SK-N-SH (cell line): ENCODE measurements around the gene CARD19. TPM values are rescaled to one million over a fixed set of nuclear protein-coding genes. Genes with fewer than 3 reads are reported as not detected.

Experiments used
- CTCF ChIA-PET: fragments of 300-600, 350-600 bp; formaldehyde crosslinking; extraction: SDS; loops from one replicate; lab custom pipeline; 2021; lab: Yijun Ruan, JAX
- POLR2A ChIA-PET: fragments of 350-600 bp; sonication (Branson Sonifier 250); formaldehyde crosslinking; extraction: SDS; loops from one replicate; lab custom pipeline; 2020; ENCODE audit warnings: antibody characterized with exemption, inconsistent platforms; lab: Yijun Ruan, JAX
- DNase-seq: peaks from one replicate; pipeline ENCODE4 v3.0.0; 2012
- H2AFZ ChIP-seq: fragments of 200-600 bp; sonication (generic); 2 replicates; pipeline ENCODE4 v1.8.1; 2016; ENCODE audit warnings: antibody characterized with exemption, mild to moderate bottlenecking, low read depth
- H3F3A ChIP-seq: fragments of 200-600 bp; sonication (generic); replicated peaks from 2 replicates; pipeline ENCODE3; 2016; ENCODE audit warnings: antibody characterized with exemption, mild to moderate bottlenecking; ENCODE audit not compliant: insufficient read depth
- H3K27ac ChIP-seq, 2 experiments: fragments of 200-500 bp in 1 of 2; fragments of 200-600 bp in 1 of 2; sonication (Bioruptor generic) in 1 of 2; sonication (generic), shearing (Covaris generic) in 1 of 2; 2 replicates each; pipeline versions ENCODE4 v1.5.1 to v1.6.1; 2014 to 2016; ENCODE audit warnings: low read depth in 2 of 2, inconsistent platforms in 1 of 2, low read length in 1 of 2, mild to moderate bottlenecking in 1 of 2, mixed read lengths in 1 of 2
- H3K27me3 ChIP-seq: fragments of 200-600 bp; sonication (generic), shearing (Covaris generic); 2 replicates; pipeline ENCODE4 v1.6.1; 2016; ENCODE audit warnings: mixed run types; ENCODE audit not compliant: insufficient read depth
- H3K36me3 ChIP-seq, 2 experiments: fragments of 200-500 bp in 1 of 2; fragments of 200-600 bp in 1 of 2; sonication (Bioruptor generic) in 1 of 2; sonication (generic) in 1 of 2; replicated peaks in 1 of 2; 2 replicates each; pipeline versions ENCODE3 to v1.5.1; 2014 to 2016; ENCODE audit warnings: low read length in 1 of 2, mild to moderate bottlenecking in 1 of 2; ENCODE audit not compliant: insufficient read depth in 2 of 2, control insufficient read depth in 1 of 2
- H3K4me1 ChIP-seq, 2 experiments: fragments of 200-500 bp in 1 of 2; fragments of 200-600 bp in 1 of 2; sonication (Bioruptor generic) in 1 of 2; sonication (generic), shearing (Covaris generic) in 1 of 2; 2 replicates each; pipeline versions ENCODE4 v1.5.1 to v1.6.1; 2014 to 2016; ENCODE audit warnings: low read depth in 1 of 2, low read length in 1 of 2, mixed run types in 1 of 2; ENCODE audit not compliant: insufficient read depth in 2 of 2, control insufficient read depth in 1 of 2
- H3K4me2 ChIP-seq: fragments of 200-600 bp; sonication (generic), shearing (Covaris generic); 2 replicates; pipeline ENCODE4 v1.6.1; 2017; ENCODE audit warnings: mixed run types
- H3K4me3 ChIP-seq, 2 experiments: fragments of 200-500 bp in 1 of 2; fragments of 200-600 bp in 1 of 2; sonication (Bioruptor generic) in 1 of 2; sonication (generic), shearing (Covaris generic) in 1 of 2; 2 replicates each; pipeline versions ENCODE4 v1.5.1 to v1.8.1; 2014 to 2016; ENCODE audit warnings: low read depth in 2 of 2, inconsistent platforms in 1 of 2, low read length in 1 of 2, mild to moderate bottlenecking in 1 of 2, mixed read lengths in 1 of 2, moderate library complexity in 1 of 2
- H3K79me2 ChIP-seq: fragments of 200-600 bp; sonication (generic); 2 replicates; pipeline ENCODE4 v1.8.1; 2017; ENCODE audit warnings: mild to moderate bottlenecking; ENCODE audit not compliant: insufficient read depth
- H3K9ac ChIP-seq: fragments of 200-600 bp; sonication (generic); 2 replicates; pipeline ENCODE4 v1.6.1; 2017; ENCODE audit warnings: mixed run types
- H3K9me2 ChIP-seq: fragments of 200-600 bp; sonication (generic); 2 replicates; pipeline ENCODE4 v1.6.1; 2017; ENCODE audit warnings: mixed run types
- H3K9me3 ChIP-seq: fragments of 200-600 bp; sonication (generic); 2 replicates; pipeline ENCODE4 v1.6.1; 2017; ENCODE audit warnings: mixed run types, mild to moderate bottlenecking, moderate library complexity
- H4K20me1 ChIP-seq: fragments of 200-600 bp; sonication (generic); 2 replicates; pipeline ENCODE4 v1.6.1; 2017; ENCODE audit warnings: mild to moderate bottlenecking, mixed run types; ENCODE audit not compliant: insufficient read depth
- CHD2 ChIP-seq: fragments of 150-350 bp; IDR thresholded peaks from 2 replicates; pipeline ENCODE4 v1.6.1; 2018; ENCODE audit warnings: low read length; ENCODE audit not compliant: partially characterized antibody
- CTCF ChIP-seq: fragments of 200-600 bp; sonication (generic); IDR thresholded peaks from 2 replicates; pipeline ENCODE4 v1.6.1; 2017; ENCODE audit warnings: antibody characterized with exemption, mild to moderate bottlenecking, moderate library complexity
- EP300 ChIP-seq, 2 experiments: IDR thresholded peaks; 2 replicates each; pipeline versions ENCODE4 v1.4.0 to v1.6.1; 2012; ENCODE audit warnings: borderline replicate concordance in 1 of 2, low read depth in 1 of 2, low read length in 1 of 2
- FOXM1 ChIP-seq: IDR thresholded peaks from 2 replicates; pipeline ENCODE4 v1.4.0; 2012; ENCODE audit warnings: low read depth, mild to moderate bottlenecking
- GABPA ChIP-seq: IDR thresholded peaks from 2 replicates; pipeline ENCODE4 v1.4.0; 2012; ENCODE audit warnings: low read depth, mild to moderate bottlenecking
- JUND ChIP-seq: IDR thresholded peaks from 2 replicates; pipeline ENCODE4 v1.4.0; 2012
- MEF2A ChIP-seq: IDR thresholded peaks from 2 replicates; pipeline ENCODE4 v1.4.0; 2012; ENCODE audit warnings: low read depth, borderline replicate concordance
- RAD21 ChIP-seq: IDR thresholded peaks from 2 replicates; pipeline ENCODE4 v1.6.1; 2012; ENCODE audit warnings: mild to moderate bottlenecking, low read length
- REST ChIP-seq: IDR thresholded peaks from 2 replicates; pipeline ENCODE4 v1.6.1; 2012; ENCODE audit warnings: mild to moderate bottlenecking, low read depth, low read length, moderate library complexity
- RFX5 ChIP-seq: IDR thresholded peaks from 2 replicates; pipeline ENCODE4 v1.6.1; 2012; ENCODE audit warnings: mild to moderate bottlenecking, improper control_type of control experiment, low read length
- SMC3 ChIP-seq: IDR thresholded peaks from 2 replicates; pipeline ENCODE4 v1.6.1; 2012; ENCODE audit warnings: low read depth, low read length, improper control_type of control experiment
- TAF1 ChIP-seq: IDR thresholded peaks from 2 replicates; pipeline ENCODE4 v1.6.1; 2012; ENCODE audit warnings: low read depth, mild to moderate bottlenecking, low read length, moderate library complexity, borderline replicate concordance
- TEAD4 ChIP-seq: IDR thresholded peaks from 2 replicates; pipeline ENCODE4 v1.4.0; 2012; ENCODE audit warnings: mild to moderate bottlenecking, borderline replicate concordance; ENCODE audit not compliant: insufficient read depth
- YY1 ChIP-seq: IDR thresholded peaks from 2 replicates; pipeline ENCODE4 v1.4.0; 2012; ENCODE audit warnings: low read depth, mild to moderate bottlenecking
- WGBS: methylation state at CpG from one replicate; pipeline ENCODE4 v1.1.6; 2017; ENCODE audit warnings: low lambda C conversion rate; 5-methylcytosine and 5-hydroxymethylcytosine counted together
- polyA plus RNA-seq, 3 experiments: library from polyadenylated mRNA; depleted of rRNA; stranded (reverse); fragments of >200 nt; gene quantifications; 2 replicates each; pipeline ENCODE4 v1.2.3, GENCODE V29; 2012
- TF ChIP-seq, protein P1 (sequence below): fragments of 150-350 bp; IDR thresholded peaks from 2 replicates; pipeline ENCODE4 v1.6.1; 2016; ENCODE audit warnings: mild to moderate bottlenecking, low read depth, low read length

Gene CARD19
- polyA plus RNA-seq, 1 of the 3 experiments (the other 2 are of a cell fraction) = 165 TPM

DNA sequence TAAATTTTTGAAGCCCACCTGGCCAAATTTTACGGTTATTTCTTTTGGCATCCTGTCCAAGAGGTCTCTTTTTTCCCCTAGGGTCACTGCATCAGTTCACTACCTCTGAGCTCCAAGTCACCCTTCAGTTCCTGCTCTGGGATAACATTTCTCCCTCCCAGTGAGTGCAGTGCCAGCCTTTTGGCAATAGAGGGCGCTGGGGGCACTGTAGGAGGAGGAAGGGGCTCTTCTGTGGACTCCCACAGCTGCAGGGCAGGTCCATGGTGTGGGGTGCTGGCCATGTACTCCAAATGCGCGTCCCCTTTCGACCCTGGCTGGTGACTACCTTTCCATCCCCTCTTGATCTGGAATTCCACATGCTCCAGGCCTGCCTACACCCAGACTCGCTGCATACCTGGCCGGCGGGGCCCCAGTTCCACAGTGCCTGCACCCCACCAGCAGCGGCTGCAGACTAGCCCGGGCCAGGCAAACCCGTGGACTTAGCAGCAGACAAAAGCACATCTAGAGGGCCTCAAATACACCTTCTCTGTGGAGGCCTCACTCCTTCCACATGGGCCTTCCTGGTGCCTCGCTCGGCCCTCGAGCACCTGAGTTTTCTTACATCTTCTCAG is 58.4 kb downstream of the CARD19 start:
- WGBS = 70% methylated on average over 14 of the region's 14 CpGs
- H3K9ac ChIP-seq = no peak overlapping the region
- ChIA-PET POLR2A (no interaction called here), CTCF (interaction anchor here (0.6 to 3.5 kb wide), 35 partner anchors 8 to 1852 kb away, joined by 3 to 15 read pairs (median 3); no protein-coding TSS in a partner anchor)
- H4K20me1 ChIP-seq = no peaks in the 10 kb centered on the region
- no peaks in the 10 kb centered on the region for H3K9me3 ChIP-seq
- peak; percentile 80 for DNase-seq
- peaks cover 0 to 11% of the 10 kb centered on the region in 2 experiments; a peak in 1 of 4 replicates for H3K4me1 ChIP-seq
- no peaks in the 10 kb centered on the region for H3K79me2 ChIP-seq
- no peaks in the 10 kb centered on the region for H3F3A ChIP-seq
- no peak for TF ChIP-seq YY1
- no peak for TF ChIP-seq TAF1
- peak; percentile 66 for TF ChIP-seq CTCF
- TF ChIP-seq JUND = no peak
- TF ChIP-seq RAD21 = peak; percentile 61
- TF ChIP-seq EP300 (IDR thresholded peaks at IDR 0.05; ENCODE audit: borderline replicate concordance in 1 of 2, low read depth in 1 of 2, low read length in 1 of 2) = no peak
- TF ChIP-seq SMC3 = peak; percentile 35
- no peak for TF ChIP-seq REST
- TF ChIP-seq CHD2 = no peak
- TF ChIP-seq, protein P1, sequence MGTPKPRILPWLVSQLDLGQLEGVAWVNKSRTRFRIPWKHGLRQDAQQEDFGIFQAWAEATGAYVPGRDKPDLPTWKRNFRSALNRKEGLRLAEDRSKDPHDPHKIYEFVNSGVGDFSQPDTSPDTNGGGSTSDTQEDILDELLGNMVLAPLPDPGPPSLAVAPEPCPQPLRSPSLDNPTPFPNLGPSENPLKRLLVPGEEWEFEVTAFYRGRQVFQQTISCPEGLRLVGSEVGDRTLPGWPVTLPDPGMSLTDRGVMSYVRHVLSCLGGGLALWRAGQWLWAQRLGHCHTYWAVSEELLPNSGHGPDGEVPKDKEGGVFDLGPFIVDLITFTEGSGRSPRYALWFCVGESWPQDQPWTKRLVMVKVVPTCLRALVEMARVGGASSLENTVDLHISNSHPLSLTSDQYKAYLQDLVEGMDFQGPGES = no peak
- TF ChIP-seq GABPA = no peak
- TF ChIP-seq FOXM1 = no peak
- no peak for TF ChIP-seq RFX5
- no peak for TF ChIP-seq TEAD4
- TF ChIP-seq MEF2A = no peak
- H3K4me3 ChIP-seq = no peak overlapping the region
- H3K36me3 ChIP-seq = no peaks in the 10 kb centered on the region
- H3K4me2 ChIP-seq = no peak overlapping the region
- H2AFZ ChIP-seq = no peak overlapping the region
- H3K27ac ChIP-seq = no peak overlapping the region
- H3K9me2 ChIP-seq = no peaks in the 10 kb centered on the region
- no peaks in the 10 kb centered on the region for H3K27me3 ChIP-seq
